ENCODE measurements around the gene ZNF8. TPM values are rescaled to one million over a fixed set of nuclear protein-coding genes. Genes with fewer than 3 reads are reported as not detected.

The ZNF8 gene
- total RNA-seq, 1 donor from 2014 or later = 21.6 TPM

- no peak for DNase-seq (ENCODE audit: low spot score in 2 of 2, unreplicated experiment in 2 of 2)
- no peaks in the 10 kb centered on the region for H3K4me1 Mint-ChIP-seq
Measured at GRCh38 chr19:58296104-58296503, 17.3 kb downstream of the ZNF8 start.

DNA sequence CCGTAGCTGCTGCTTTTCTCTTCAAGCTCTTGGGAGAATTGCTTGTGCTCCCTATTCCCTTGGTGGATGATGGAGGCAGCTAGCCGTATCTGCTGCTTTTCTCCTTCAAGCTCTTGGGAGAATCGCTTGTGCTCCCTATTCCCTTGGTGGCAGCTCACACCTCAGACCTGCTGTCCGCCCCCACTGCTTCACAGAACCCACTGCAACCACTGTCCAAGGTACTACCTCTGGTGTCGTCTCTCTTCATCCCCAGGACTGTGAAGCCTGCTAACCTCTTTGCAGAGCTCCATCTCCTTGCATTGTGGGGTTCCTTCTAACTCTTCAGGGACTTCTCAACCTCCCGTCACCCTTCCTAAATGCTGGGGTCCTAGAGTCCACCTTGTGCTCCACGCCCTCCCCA, 21.9 kb downstream of the ZNF8 start:
- no peaks in the 10 kb centered on the region for H3K27me3 Mint-ChIP-seq (ENCODE audit: low read depth)
- no peak overlapping the region for H3K27ac Mint-ChIP-seq
- no peak for TF ChIP-seq CTCF (IDR thresholded peaks at IDR 0.05; ENCODE audit: unreplicated experiment)
- peaks cover 24% of the 10 kb centered on the region for H3K36me3 Mint-ChIP-seq
- H3K4me1 Mint-ChIP-seq = peaks cover 14% of the 10 kb centered on the region
- H3K9me3 Mint-ChIP-seq = no peaks in the 10 kb centered on the region
- H3K4me3 Mint-ChIP-seq = no peak overlapping the region
- DNase-seq (ENCODE audit: low spot score in 2 of 2, unreplicated experiment in 2 of 2) = no peak

More at GRCh38 chr19:58296104-58296503, 17.3 kb downstream of the ZNF8 start:
- no peak for TF ChIP-seq CTCF (IDR thresholded peaks at IDR 0.05; ENCODE audit: unreplicated experiment)
- H3K27me3 Mint-ChIP-seq (ENCODE audit: low read depth) = no peaks in the 10 kb centered on the region
- peaks cover 30% of the 10 kb centered on the region for H3K9me3 Mint-ChIP-seq
- peaks cover 67% of the 10 kb centered on the region for H3K36me3 Mint-ChIP-seq
- no peak overlapping the region for H3K4me3 Mint-ChIP-seq
- H3K27ac Mint-ChIP-seq = no peak overlapping the region

DNA sequence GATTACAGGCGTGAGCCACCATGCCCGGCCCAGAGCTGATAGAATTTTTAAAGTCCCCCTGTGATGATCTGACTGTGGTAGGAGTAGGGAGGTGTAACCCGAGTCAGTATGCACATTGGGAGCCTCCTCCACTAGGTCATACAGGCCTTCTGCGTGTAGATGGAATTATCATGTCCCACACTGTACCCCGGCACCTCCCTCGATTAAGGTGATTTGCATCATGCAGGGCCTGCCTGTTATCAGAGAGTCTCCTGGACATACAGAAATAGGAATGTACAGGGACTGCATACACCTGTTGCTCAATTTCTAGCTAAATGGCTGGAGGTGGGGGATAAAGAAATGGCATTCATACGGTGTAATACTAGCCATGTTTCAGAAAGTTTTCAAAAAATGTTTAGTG, 25.5 kb downstream of the ZNF8 start:
- Mint-ChIP-seq H3K4me1 (peaks cover 21% of the 10 kb centered on the region), H3K9me3 (no peaks in the 10 kb centered on the region), H3K27ac (peak overlapping the region; percentile 98), H3K27me3 (ENCODE audit: low read depth) (no peaks in the 10 kb centered on the region), H3K36me3 (peaks cover 36% of the 10 kb centered on the region), H3K4me3 (peak overlapping the region; percentile 99)
- DNase-seq (ENCODE audit: low spot score in 2 of 2, unreplicated experiment in 2 of 2) = no peak
- TF ChIP-seq CTCF (IDR thresholded peaks at IDR 0.05; ENCODE audit: unreplicated experiment) = no peak

DNA sequence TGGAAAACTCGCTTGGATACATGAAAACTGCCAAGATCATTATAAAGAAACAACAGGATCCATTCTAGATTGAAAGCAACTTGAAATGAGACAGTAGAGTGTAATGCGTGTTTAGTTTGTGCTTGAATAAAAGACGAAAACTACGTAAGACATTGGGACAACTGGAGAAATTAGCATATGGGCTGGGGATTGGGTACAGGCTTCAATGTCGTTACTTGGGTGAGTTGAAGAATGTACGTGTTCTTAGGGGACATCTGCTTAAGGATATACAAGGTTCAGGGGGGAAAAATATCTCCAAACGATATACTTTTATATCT, 26.0 kb downstream of the ZNF8 start:
- H3K27ac Mint-ChIP-seq = peak overlapping the region; percentile 98
- H3K36me3 Mint-ChIP-seq = peaks cover 38% of the 10 kb centered on the region
- H3K9me3 Mint-ChIP-seq = no peaks in the 10 kb centered on the region
- no peaks in the 10 kb centered on the region for H3K27me3 Mint-ChIP-seq (ENCODE audit: low read depth)
- no peak for TF ChIP-seq CTCF (IDR thresholded peaks at IDR 0.05; ENCODE audit: unreplicated experiment)
- no peak for DNase-seq (ENCODE audit: low spot score in 2 of 2, unreplicated experiment in 2 of 2)
- H3K4me1 Mint-ChIP-seq = peaks cover 21% of the 10 kb centered on the region
- H3K4me3 Mint-ChIP-seq = peak overlapping the region; percentile 99

DNA sequence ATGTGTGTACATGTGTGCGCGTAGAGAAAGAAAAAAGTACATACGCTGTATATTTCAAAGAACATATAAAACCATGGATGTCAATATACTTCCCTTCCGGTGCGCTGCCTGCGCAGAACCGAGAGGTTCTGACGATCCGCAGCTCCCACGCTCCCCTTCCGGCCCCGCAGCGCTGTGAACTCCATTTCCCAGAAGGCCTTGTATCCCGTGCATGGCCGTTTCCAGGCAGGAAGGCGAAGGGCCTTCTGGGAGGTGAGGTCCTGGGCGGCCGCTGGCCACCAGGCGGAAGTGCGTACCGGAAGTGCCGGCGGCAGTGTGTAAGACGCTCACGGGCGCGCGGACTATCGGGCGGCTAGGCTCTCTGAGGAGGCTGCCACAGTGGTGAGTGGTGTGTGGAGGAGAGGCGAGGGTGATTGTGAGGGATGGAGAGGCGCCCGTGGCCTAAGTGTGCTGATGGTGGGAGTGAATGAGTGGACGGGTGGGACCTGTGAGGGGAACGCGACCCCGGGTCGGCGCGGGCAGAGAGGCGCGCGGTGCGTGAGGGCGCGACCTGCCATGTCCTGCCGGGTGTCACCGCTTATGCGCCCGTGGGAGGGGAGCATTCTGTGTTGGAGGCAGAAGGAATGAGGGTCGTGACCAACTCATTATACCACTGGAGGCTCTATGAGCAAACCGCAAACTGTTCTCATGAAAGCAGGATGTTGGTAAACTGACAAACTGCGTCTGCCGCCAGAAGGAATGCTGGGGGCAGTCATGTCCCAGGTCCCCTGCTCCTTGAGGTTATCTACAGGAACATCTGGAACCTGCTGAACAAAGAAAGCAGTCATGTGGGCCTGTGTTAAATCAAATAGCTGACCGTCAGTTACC, 26.5 kb downstream of the ZNF8 start, which contains the start of gene ERVK3-1:
ERVK3-1 (plus strand) TSS at position 313 of the 867 bp plus-strand sequence. CDS start 6,792 bp downstream, outside the sequence.
- Mint-ChIP-seq H3K4me1 (peaks cover 21% of the 10 kb centered on the region), H3K4me3 (peak within 1 kb of the TSS; percentile 99), H3K36me3 (peaks cover 34% of the 10 kb centered on the region), H3K27me3 (ENCODE audit: low read depth) (no peaks in the 10 kb centered on the region), H3K27ac (peak within 1 kb of the TSS; percentile 98), H3K9me3 (no peaks in the 10 kb centered on the region)
- DNase-seq (ENCODE audit: low spot score in 2 of 2, unreplicated experiment in 2 of 2) = peak; percentile 80 to 87
- TF ChIP-seq CTCF (IDR thresholded peaks at IDR 0.05; ENCODE audit: unreplicated experiment) = no peak
